GM23338 (cell line): ENCODE data around the gene ARL4A. TPM values are rescaled to one million over a fixed set of nuclear protein-coding genes. Genes with fewer than 3 reads are reported as not detected.

Source experiments
- ATAC-seq: fragments of 200-7000 bp; cut with Tn5 transposase; 3 replicates; pipeline ENCODE4 v1.9.1; 2020
- DNase-seq: peaks from one replicate; pipeline ENCODE4 v3.0.0-alpha.2; 2015; ENCODE audit warnings: low spot score
- H2AFZ ChIP-seq: fragments of 200-600 bp; sonication (generic); 2 replicates; pipeline ENCODE4 v1.8.0; 2016; ENCODE audit warnings: antibody characterized with exemption, mild to moderate bottlenecking, moderate library complexity
- H3F3A ChIP-seq: fragments of 200-600 bp; sonication (generic); replicated peaks from 2 replicates; pipeline ENCODE4 v1.8.0; 2017; ENCODE audit warnings: antibody characterized with exemption, mixed run types, low read depth
- H3K27ac ChIP-seq: fragments of 200-600 bp; sonication (generic); 2 replicates; pipeline ENCODE4 v1.6.1; 2016; ENCODE audit warnings: low read depth
- H3K27me3 ChIP-seq: fragments of 200-600 bp; sonication (generic); 2 replicates; pipeline ENCODE4 v1.8.0; 2016; ENCODE audit warnings: mild to moderate bottlenecking, mixed run types, moderate library complexity; ENCODE audit not compliant: insufficient read depth
- H3K36me3 ChIP-seq: fragments of 200-600 bp; sonication (generic); 2 replicates; pipeline ENCODE4 v1.8.0; 2016; ENCODE audit warnings: mild to moderate bottlenecking; ENCODE audit not compliant: insufficient read depth
- H3K4me1 ChIP-seq: fragments of 200-600 bp; sonication (generic); 2 replicates; pipeline ENCODE4 v1.8.0; 2016; ENCODE audit warnings: mild to moderate bottlenecking, moderate library complexity; ENCODE audit not compliant: insufficient read depth
- H3K4me2 ChIP-seq: fragments of 200-600 bp; sonication (generic); 2 replicates; pipeline ENCODE4 v1.7.1; 2017; ENCODE audit warnings: mixed run types
- H3K4me3 ChIP-seq: fragments of 200-600 bp; sonication (generic); 2 replicates; pipeline ENCODE4 v1.6.1; 2016; ENCODE audit warnings: mixed run types
- H3K79me2 ChIP-seq: fragments of 200-600 bp; sonication (generic); replicated peaks from 2 replicates; pipeline ENCODE4 v1.8.0; 2017; ENCODE audit warnings: mild to moderate bottlenecking; ENCODE audit not compliant: insufficient read depth
- H3K9me2 ChIP-seq: fragments of 200-600 bp; sonication (generic); 2 replicates; pipeline ENCODE4 v1.8.0; 2017; ENCODE audit not compliant: insufficient read depth
- H4K20me1 ChIP-seq: fragments of 200-600 bp; sonication (generic); replicated peaks from 2 replicates; pipeline ENCODE4 v1.8.0; 2017; ENCODE audit warnings: mild to moderate bottlenecking; ENCODE audit not compliant: insufficient read depth
- H3K27ac Mint-ChIP-seq: 2 replicates; pipeline ENCODE4 v1.8.0; 2020; ENCODE audit warnings: inconsistent platforms, mild to moderate bottlenecking, moderate library complexity, mixed read lengths
- H3K27me3 Mint-ChIP-seq: 3 replicates; pipeline ENCODE4 v1.8.0; 2022; ENCODE audit warnings: low read depth, mild to moderate bottlenecking, moderate library complexity, mixed read lengths, inconsistent platforms; ENCODE audit not compliant: insufficient read depth, poor library complexity
- H3K36me3 Mint-ChIP-seq: 3 replicates; pipeline ENCODE4 v1.8.0; 2021; ENCODE audit warnings: low read depth, mild to moderate bottlenecking, inconsistent platforms, moderate library complexity, mixed read lengths
- H3K4me1 Mint-ChIP-seq: 3 replicates; pipeline ENCODE4 v1.8.0; 2020; ENCODE audit warnings: mild to moderate bottlenecking, inconsistent platforms, mixed read lengths
- H3K4me3 Mint-ChIP-seq: 3 replicates; pipeline ENCODE4 v1.8.0; 2021; ENCODE audit warnings: moderate library complexity, mild to moderate bottlenecking, inconsistent platforms, mixed read lengths
- H3K9me3 Mint-ChIP-seq: 3 replicates; pipeline ENCODE4 v1.8.0; 2020; ENCODE audit warnings: moderate library complexity, mild to moderate bottlenecking, inconsistent platforms, mixed read lengths
- CREB1 ChIP-seq: fragments of 250-450 bp; sonication (Bioruptor Pico); IDR thresholded peaks from 2 replicates; pipeline ENCODE4 v1.5.0; 2020; ENCODE audit warnings: low read depth, mild to moderate bottlenecking, moderate library complexity
- EZH2phosphoT487 ChIP-seq: fragments of 200-600 bp; sonication (generic); IDR thresholded peaks from one replicate; pipeline ENCODE4 v1.8.1; 2018; ENCODE audit warnings: antibody characterized with exemption; ENCODE audit not compliant: unreplicated experiment
- JUNB ChIP-seq: IDR thresholded peaks from one replicate; pipeline ENCODE4 v1.6.1; 2016; ENCODE audit warnings: antibody characterized with exemption; ENCODE audit not compliant: unreplicated experiment
- STAT1 ChIP-seq: IDR thresholded peaks from one replicate; pipeline ENCODE4 v1.6.1; 2016; ENCODE audit warnings: antibody characterized with exemption; ENCODE audit not compliant: unreplicated experiment
- ZNF114 ChIP-seq: fragments of 250-450 bp; sonication (Bioruptor Pico); IDR thresholded peaks from 2 replicates; pipeline ENCODE4 v1.5.0; 2020; ENCODE audit warnings: mild to moderate bottlenecking, moderate library complexity
- ZNF331 ChIP-seq: fragments of 250-450 bp; sonication (Bioruptor Pico); IDR thresholded peaks from 2 replicates; pipeline ENCODE4 v1.5.0; 2020; ENCODE audit warnings: low read depth, mild to moderate bottlenecking, moderate library complexity
- ZNF462 ChIP-seq: fragments of 250-450 bp; sonication (Bioruptor Pico); IDR thresholded peaks from 2 replicates; pipeline ENCODE4 v1.5.0; 2020; ENCODE audit warnings: mild to moderate bottlenecking, moderate library complexity
- polyA plus RNA-seq: library from polyadenylated mRNA; unstranded; fragments of >200 nt; fragmentation: Nextera tagmentation; extraction: Ambion mirVana; gene quantifications from 2 replicates; pipeline ENCODE4 v1.2.1, GENCODE V29; 2016
- total RNA-seq: library from RNA; depleted of rRNA; stranded (reverse); fragments of >200 nt; shearing (Covaris generic); gene quantifications from 2 replicates; pipeline ENCODE4 v1.2.3, GENCODE V29; 2014
- TF ChIP-seq, protein P1 (sequence below): IDR thresholded peaks from one replicate; pipeline ENCODE4 v1.6.1; 2018; ENCODE audit warnings: antibody characterized with exemption; ENCODE audit not compliant: unreplicated experiment
- TF ChIP-seq, protein P2 (sequence below): IDR thresholded peaks from 2 replicates; pipeline ENCODE4 v1.6.1; 2016; ENCODE audit warnings: antibody characterized with exemption

Gene ARL4A
- total and polyA plus RNA-seq, 2 experiments from 2014 or later, result 48.9 to 82.5 TPM

GRCh38 chr7:12712236-12712635, 24.8 kb downstream of the ARL4A start:
- H3K36me3 Mint-ChIP-seq, result no peaks in the 10 kb centered on the region
- Histone ChIP-seq H3K27ac (no peak overlapping the region), H3K4me1 (peaks cover 44% of the 10 kb centered on the region), H3K36me3 (no peaks in the 10 kb centered on the region), H3K4me2 (no peak overlapping the region), H3K27me3 (no peaks in the 10 kb centered on the region), H4K20me1 (no peaks in the 10 kb centered on the region), H3F3A (no peaks in the 10 kb centered on the region), H3K4me3 (no peak overlapping the region), H3K9me2 (no peaks in the 10 kb centered on the region), H3K79me2 (no peaks in the 10 kb centered on the region), H2AFZ (no peak overlapping the region)
- H3K27me3 Mint-ChIP-seq, result peaks cover 2% of the 10 kb centered on the region
- DNase-seq (no peak), ATAC-seq (no peak)
- H3K9me3 Mint-ChIP-seq, result no peaks in the 10 kb centered on the region
- H3K27ac Mint-ChIP-seq, result no peak overlapping the region
- TF ChIP-seq ZNF331 (CRISPR knock-in tag) (no peak), ZNF462 (no peak), JUNB (no peak), CREB1 (CRISPR knock-in tag) (no peak), EZH2phosphoT487 (no peak), STAT1 (no peak), ZNF114 (CRISPR knock-in tag) (no peak)
- TF ChIP-seq, protein P1, sequence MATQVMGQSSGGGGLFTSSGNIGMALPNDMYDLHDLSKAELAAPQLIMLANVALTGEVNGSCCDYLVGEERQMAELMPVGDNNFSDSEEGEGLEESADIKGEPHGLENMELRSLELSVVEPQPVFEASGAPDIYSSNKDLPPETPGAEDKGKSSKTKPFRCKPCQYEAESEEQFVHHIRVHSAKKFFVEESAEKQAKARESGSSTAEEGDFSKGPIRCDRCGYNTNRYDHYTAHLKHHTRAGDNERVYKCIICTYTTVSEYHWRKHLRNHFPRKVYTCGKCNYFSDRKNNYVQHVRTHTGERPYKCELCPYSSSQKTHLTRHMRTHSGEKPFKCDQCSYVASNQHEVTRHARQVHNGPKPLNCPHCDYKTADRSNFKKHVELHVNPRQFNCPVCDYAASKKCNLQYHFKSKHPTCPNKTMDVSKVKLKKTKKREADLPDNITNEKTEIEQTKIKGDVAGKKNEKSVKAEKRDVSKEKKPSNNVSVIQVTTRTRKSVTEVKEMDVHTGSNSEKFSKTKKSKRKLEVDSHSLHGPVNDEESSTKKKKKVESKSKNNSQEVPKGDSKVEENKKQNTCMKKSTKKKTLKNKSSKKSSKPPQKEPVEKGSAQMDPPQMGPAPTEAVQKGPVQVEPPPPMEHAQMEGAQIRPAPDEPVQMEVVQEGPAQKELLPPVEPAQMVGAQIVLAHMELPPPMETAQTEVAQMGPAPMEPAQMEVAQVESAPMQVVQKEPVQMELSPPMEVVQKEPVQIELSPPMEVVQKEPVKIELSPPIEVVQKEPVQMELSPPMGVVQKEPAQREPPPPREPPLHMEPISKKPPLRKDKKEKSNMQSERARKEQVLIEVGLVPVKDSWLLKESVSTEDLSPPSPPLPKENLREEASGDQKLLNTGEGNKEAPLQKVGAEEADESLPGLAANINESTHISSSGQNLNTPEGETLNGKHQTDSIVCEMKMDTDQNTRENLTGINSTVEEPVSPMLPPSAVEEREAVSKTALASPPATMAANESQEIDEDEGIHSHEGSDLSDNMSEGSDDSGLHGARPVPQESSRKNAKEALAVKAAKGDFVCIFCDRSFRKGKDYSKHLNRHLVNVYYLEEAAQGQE, result no peak
- TF ChIP-seq, protein P2, sequence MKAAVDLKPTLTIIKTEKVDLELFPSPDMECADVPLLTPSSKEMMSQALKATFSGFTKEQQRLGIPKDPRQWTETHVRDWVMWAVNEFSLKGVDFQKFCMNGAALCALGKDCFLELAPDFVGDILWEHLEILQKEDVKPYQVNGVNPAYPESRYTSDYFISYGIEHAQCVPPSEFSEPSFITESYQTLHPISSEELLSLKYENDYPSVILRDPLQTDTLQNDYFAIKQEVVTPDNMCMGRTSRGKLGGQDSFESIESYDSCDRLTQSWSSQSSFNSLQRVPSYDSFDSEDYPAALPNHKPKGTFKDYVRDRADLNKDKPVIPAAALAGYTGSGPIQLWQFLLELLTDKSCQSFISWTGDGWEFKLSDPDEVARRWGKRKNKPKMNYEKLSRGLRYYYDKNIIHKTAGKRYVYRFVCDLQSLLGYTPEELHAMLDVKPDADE, result no peak
- H3K4me1 Mint-ChIP-seq, result peaks cover 46% of the 10 kb centered on the region
- H3K4me3 Mint-ChIP-seq, result no peak overlapping the region
